GM23248 (cell line): ENCODE data around the gene RFX4. TPM values are rescaled to one million over a fixed set of nuclear protein-coding genes. Genes with fewer than 3 reads are reported as not detected.
"Not testable (repeated sequence)": the region's sequence is repeated elsewhere in the genome, so short reads cannot be mapped to it uniquely, and the experiment has no call there.

Source experiments
- DNase-seq: peaks from one replicate; pipeline ENCODE4 v3.0.0-alpha.2; 2015
- H2AFZ ChIP-seq: fragments of 200-600 bp; sonication (generic); 2 replicates; pipeline ENCODE4 v1.6.1; 2016; ENCODE audit warnings: antibody characterized with exemption
- H3F3A ChIP-seq: fragments of 200-600 bp; sonication (generic); 2 replicates; pipeline ENCODE4 v1.6.1; 2016; ENCODE audit warnings: mild to moderate bottlenecking, antibody characterized with exemption, mixed run types; ENCODE audit not compliant: insufficient read depth
- H3K27ac ChIP-seq: fragments of 200-600 bp; sonication (generic); 2 replicates; pipeline ENCODE4 v1.5.1; 2016; ENCODE audit warnings: mild to moderate bottlenecking
- H3K27me3 ChIP-seq: fragments of 200-600 bp; sonication (generic); replicated peaks from 2 replicates; pipeline ENCODE4 v1.6.1; 2016; ENCODE audit warnings: mild to moderate bottlenecking; ENCODE audit not compliant: insufficient read depth
- H3K36me3 ChIP-seq: fragments of 200-600 bp; sonication (generic); 2 replicates; pipeline ENCODE4 v1.6.1; 2016; ENCODE audit warnings: low read depth, mild to moderate bottlenecking
- H3K4me1 ChIP-seq: fragments of 200-600 bp; sonication (generic); 2 replicates; pipeline ENCODE4 v1.6.1; 2016; ENCODE audit warnings: mild to moderate bottlenecking; ENCODE audit not compliant: insufficient read depth
- H3K4me2 ChIP-seq: fragments of 200-600 bp; sonication (generic); one replicate; pipeline ENCODE4 v1.6.1; 2016; ENCODE audit warnings: mild to moderate bottlenecking; ENCODE audit not compliant: unreplicated experiment
- H3K4me3 ChIP-seq: fragments of 200-600 bp; sonication (generic); 2 replicates; pipeline ENCODE4 v1.5.1; 2016; ENCODE audit warnings: mild to moderate bottlenecking
- H3K79me2 ChIP-seq: fragments of 200-600 bp; sonication (generic); 2 replicates; pipeline ENCODE4 v1.6.1; 2016; ENCODE audit warnings: mild to moderate bottlenecking; ENCODE audit not compliant: insufficient read depth
- H3K9ac ChIP-seq: fragments of 200-600 bp; sonication (generic); 2 replicates; pipeline ENCODE4 v1.6.1; 2016; ENCODE audit warnings: mild to moderate bottlenecking
- H3K9me2 ChIP-seq: fragments of 200-600 bp; sonication (generic); 2 replicates; pipeline ENCODE4 v1.6.1; 2016; ENCODE audit warnings: mixed run types, mild to moderate bottlenecking, moderate library complexity; ENCODE audit not compliant: insufficient read depth
- H3K9me3 ChIP-seq: fragments of 200-600 bp; sonication (generic); one replicate; pipeline ENCODE4 v1.6.1; 2017; ENCODE audit warnings: low read depth
- H4K20me1 ChIP-seq: fragments of 200-600 bp; sonication (generic); 2 replicates; pipeline ENCODE4 v1.6.0; 2016; ENCODE audit not compliant: insufficient read depth
- EZH2 ChIP-seq: fragments of 200-600 bp; sonication (generic); IDR thresholded peaks from 2 replicates; pipeline ENCODE4 v1.6.1; 2018; ENCODE audit warnings: antibody characterized with exemption, mild to moderate bottlenecking; ENCODE audit not compliant: insufficient read depth, poor library complexity, severe bottlenecking
- EZH2phosphoT487 ChIP-seq: fragments of 200-600 bp; sonication (generic); IDR thresholded peaks from 2 replicates; pipeline ENCODE4 v1.6.1; 2018; ENCODE audit warnings: antibody characterized with exemption, moderate library complexity, mild to moderate bottlenecking, low read depth; ENCODE audit not compliant: insufficient read depth
- WGBS, 2 experiments: methylation state at CpG; one replicate each; pipeline ENCODE4 v1.1.6; 2015 to 2017; ENCODE audit warnings: low lambda C conversion rate in 2 of 2, low coverage in 1 of 2; ENCODE audit errors: missing lambda C conversion rate in 2 of 2; 5-methylcytosine and 5-hydroxymethylcytosine counted together
- in situ Hi-C: fragments of 300-500 bp; cut with MboI; formaldehyde crosslinking; loops from 2 replicates; pipeline ENCODE4 v1.15.0; 2020
- polyA plus RNA-seq: library from polyadenylated mRNA; unstranded; fragments of >200 nt; fragmentation: Nextera tagmentation; extraction: Ambion mirVana; gene quantifications from 2 replicates; pipeline ENCODE4 v1.2.1, GENCODE V29; 2016
- total RNA-seq: library from RNA; depleted of rRNA; stranded (reverse); fragments of >200 nt; shearing (Covaris generic); gene quantifications from 2 replicates; pipeline ENCODE4 v1.2.3, GENCODE V29; 2014

The RFX4 gene
- total and polyA plus RNA-seq, 2 experiments from 2014 or later: not detected

DNA sequence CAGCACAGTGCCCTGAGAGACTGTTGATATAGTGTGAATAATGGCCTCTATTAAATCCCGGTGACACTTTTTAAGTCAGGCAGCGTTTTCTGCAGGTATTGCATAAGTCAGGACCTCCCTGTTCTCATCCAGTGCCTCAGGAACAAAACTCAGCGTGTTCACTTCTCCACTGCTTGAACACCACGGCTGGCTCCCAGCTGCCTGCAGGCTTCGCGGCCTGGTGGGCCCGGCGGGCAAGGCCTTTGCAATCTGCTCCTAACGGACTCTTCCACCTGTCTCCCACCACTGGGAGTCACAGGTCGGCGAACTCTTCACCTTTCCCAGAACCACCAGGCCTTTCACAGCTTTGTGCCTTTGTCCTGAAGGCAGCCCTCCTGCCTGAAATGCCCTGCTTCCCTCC is 18.7 kb downstream of the RFX4 start:
- H4K20me1 ChIP-seq: no peaks in the 10 kb centered on the region
- no peaks in the 10 kb centered on the region for H3K79me2 ChIP-seq
- H3K9me3 ChIP-seq: no peaks in the 10 kb centered on the region
- no peaks in the 10 kb centered on the region for H3K4me1 ChIP-seq
- no peak overlapping the region for H3K9ac ChIP-seq
- H3K4me3 ChIP-seq: no peak overlapping the region
- H3K36me3 ChIP-seq: no peaks in the 10 kb centered on the region
- no peak for DNase-seq
- no peak overlapping the region for H2AFZ ChIP-seq
- no peaks in the 10 kb centered on the region for H3F3A ChIP-seq
- in situ Hi-C loops: no loop called here
- TF ChIP-seq EZH2phosphoT487 (no peak), EZH2 (no peak)
- H3K27ac ChIP-seq: no peak overlapping the region
- 38 to 48% methylated on average over 11 of the region's 11 CpGs for WGBS, 2 experiments
- H3K4me2 ChIP-seq: no peak overlapping the region
- H3K27me3 ChIP-seq: no peaks in the 10 kb centered on the region; the same call in 1 of the 2 replicates
- no peaks in the 10 kb centered on the region for H3K9me2 ChIP-seq

DNA sequence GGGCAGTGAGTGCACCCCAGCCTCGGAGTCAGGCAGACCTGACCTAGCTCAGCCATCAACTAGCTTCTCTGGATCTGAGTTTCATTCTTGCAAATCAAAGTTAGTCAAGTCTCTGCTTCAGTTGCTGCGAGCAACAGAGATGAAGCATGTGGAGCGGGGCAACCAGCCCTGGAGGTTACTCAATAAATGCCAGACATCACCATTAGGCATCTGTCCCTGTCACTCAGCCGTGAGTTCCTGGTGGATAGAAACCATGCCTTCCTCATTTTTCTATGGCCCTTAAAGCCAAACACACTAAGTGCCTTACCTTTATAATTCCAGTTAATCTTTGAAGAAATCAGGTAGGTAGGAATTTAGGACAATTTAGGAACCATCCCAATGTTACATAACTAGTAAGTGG is 19.3 kb downstream of the RFX4 start:
- H2AFZ ChIP-seq: no peak overlapping the region
- H4K20me1 ChIP-seq: no peaks in the 10 kb centered on the region
- no peaks in the 10 kb centered on the region for H3K9me3 ChIP-seq
- no peaks in the 10 kb centered on the region for H3K9me2 ChIP-seq
- TF ChIP-seq EZH2 (no peak), EZH2phosphoT487 (no peak)
- no peak overlapping the region for H3K4me3 ChIP-seq
- WGBS, 2 experiments: 51 to 56% methylated on average over 4 of the region's 4 CpGs
- no peaks in the 10 kb centered on the region; the same call in 1 of the 2 replicates for H3K27me3 ChIP-seq
- H3K27ac ChIP-seq: no peak overlapping the region
- no peak for DNase-seq
- H3K4me2 ChIP-seq: no peak overlapping the region
- no peaks in the 10 kb centered on the region for H3K36me3 ChIP-seq
- no peaks in the 10 kb centered on the region for H3K79me2 ChIP-seq
- in situ Hi-C loops: no loop called here
- no peak overlapping the region for H3K9ac ChIP-seq
- H3K4me1 ChIP-seq: no peaks in the 10 kb centered on the region
- no peaks in the 10 kb centered on the region for H3F3A ChIP-seq

DNA sequence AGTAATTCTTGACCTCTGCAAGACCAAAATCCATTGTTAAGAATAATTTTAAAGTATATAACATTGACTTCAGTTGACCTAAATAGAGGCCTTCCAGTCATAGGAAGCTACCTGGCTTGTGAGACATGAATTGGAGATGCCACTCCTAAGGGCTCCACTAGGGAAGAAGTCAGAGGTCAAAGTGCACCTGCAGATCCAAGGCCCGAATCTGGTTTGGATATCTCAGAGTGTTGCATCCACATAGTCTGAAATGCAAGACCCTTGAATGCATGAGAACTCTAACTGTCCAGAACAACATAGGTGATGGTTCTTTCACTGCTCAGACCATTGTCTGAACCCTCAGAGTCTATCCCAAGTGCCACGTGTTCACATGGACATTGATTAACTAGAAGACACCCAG is 22.4 kb downstream of the RFX4 start:
- Histone ChIP-seq H3K4me3 (no peak overlapping the region), H3K27ac (no peak overlapping the region), H4K20me1 (no peaks in the 10 kb centered on the region), H2AFZ (no peak overlapping the region), H3K27me3 (no peaks in the 10 kb centered on the region), H3F3A (no peaks in the 10 kb centered on the region), H3K79me2 (no peaks in the 10 kb centered on the region), H3K36me3 (no peaks in the 10 kb centered on the region), H3K9me2 (no peaks in the 10 kb centered on the region), H3K9ac (no peak overlapping the region), H3K4me2 (no peak overlapping the region), H3K4me1 (no peaks in the 10 kb centered on the region), H3K9me3 (no peaks in the 10 kb centered on the region)
- WGBS, 2 experiments: 20 to 28% methylated on average over 2 of the region's 2 CpGs
- in situ Hi-C loops: no loop called here
- TF ChIP-seq EZH2 (no peak), EZH2phosphoT487 (no peak)
- DNase-seq: no peak

- H3K27me3 ChIP-seq, H2AFZ ChIP-seq, H3K4me1 ChIP-seq, H3K4me2 ChIP-seq, H3K9me2 ChIP-seq, in situ Hi-C loops, H3K9me3 ChIP-seq, H3K36me3 ChIP-seq, DNase-seq, H3F3A ChIP-seq, H3K79me2 ChIP-seq, H3K4me3 ChIP-seq, H4K20me1 ChIP-seq, H3K9ac ChIP-seq, H3K27ac ChIP-seq: not testable (repeated sequence)
- WGBS, 2 experiments: 40 to 51% methylated on average over 5 of the region's 5 CpGs
Measured at GRCh38 chr12:106620588-106620987, 37.8 kb downstream of the RFX4 start.

DNA sequence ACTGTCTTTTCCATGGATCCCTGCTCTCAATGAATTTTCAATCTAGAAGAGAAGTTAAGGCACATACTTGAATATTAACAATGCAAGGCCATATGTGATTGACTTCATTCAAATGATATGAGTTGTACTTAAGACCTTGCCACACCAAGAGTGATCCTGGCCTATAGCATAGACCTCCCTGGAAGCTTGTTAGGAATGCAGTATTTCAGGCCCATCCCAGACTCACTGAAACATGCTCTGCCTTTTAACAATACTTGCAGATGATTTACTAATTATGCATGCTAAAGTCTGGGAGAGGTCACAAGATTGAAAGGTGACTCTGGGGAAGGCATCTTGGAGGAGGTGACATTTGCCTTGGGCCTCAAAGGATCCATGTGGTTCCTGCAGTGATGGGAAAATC is 43.2 kb downstream of the RFX4 start:
- TF ChIP-seq EZH2 (no peak), EZH2phosphoT487 (no peak)
- no peaks in the 10 kb centered on the region for H3K9me3 ChIP-seq
- H3K36me3 ChIP-seq: no peaks in the 10 kb centered on the region
- H3K4me3 ChIP-seq: no peak overlapping the region
- DNase-seq: no peak
- no peak overlapping the region for H2AFZ ChIP-seq
- in situ Hi-C loops: no loop called here
- no peaks in the 10 kb centered on the region for H3K4me1 ChIP-seq
- no peak overlapping the region for H3K9ac ChIP-seq
- no peak overlapping the region for H3K4me2 ChIP-seq
- no peaks in the 10 kb centered on the region for H3F3A ChIP-seq
- no peaks in the 10 kb centered on the region for H3K79me2 ChIP-seq
- H3K27ac ChIP-seq: no peak overlapping the region
- peaks cover 3% of the 10 kb centered on the region; the same call in 1 of the 2 replicates for H3K27me3 ChIP-seq
- no peaks in the 10 kb centered on the region for H3K9me2 ChIP-seq
- H4K20me1 ChIP-seq: no peaks in the 10 kb centered on the region
